GM12801 (cell line): ENCODE data around the gene SLC8A1.

Source experiments
- CTCF ChIP-seq: IDR thresholded peaks from one replicate; pipeline ENCODE4 v1.5.1; 2011; ENCODE audit warnings: control low read depth; ENCODE audit not compliant: insufficient read length; ENCODE audit errors: extremely low read depth

The SLC8A1 gene

GRCh38 chr2:40159333-40159732, 292.6 kb downstream of the SLC8A1 start:
- no peak for TF ChIP-seq CTCF

- TF ChIP-seq CTCF: no peak
Observed at GRCh38 chr2:40158781-40159180, 293.1 kb downstream of the SLC8A1 start.

GRCh38 chr2:40155728-40156127, 296.2 kb downstream of the SLC8A1 start:
- no peak for TF ChIP-seq CTCF

GRCh38 chr2:40150266-40150665, 301.6 kb downstream of the SLC8A1 start:
- no peak for TF ChIP-seq CTCF

GRCh38 chr2:40148334-40148733, 303.6 kb downstream of the SLC8A1 start:
- TF ChIP-seq CTCF: no peak

- TF ChIP-seq CTCF: no peak
Observed at GRCh38 chr2:40147360-40147759, 304.5 kb downstream of the SLC8A1 start.

GRCh38 chr2:40144022-40144421, 307.9 kb downstream of the SLC8A1 start:
- no peak for TF ChIP-seq CTCF

GRCh38 chr2:40138314-40138713, 313.6 kb downstream of the SLC8A1 start:
- no peak for TF ChIP-seq CTCF
